Measurements from ENCODE around the gene TPRN.

GRCh38 chr9:137243626-137244485 is 43.3 kb upstream of the TPRN start:
- peak; percentile 27; the same call in 1 of the 2 replicates for TF ChIP-seq YY1 (IDR thresholded peaks at IDR 0.05; ENCODE audit: low read depth)
- no peak for TF ChIP-seq CREB1 (IDR thresholded peaks at IDR 0.05; ENCODE audit: low read depth)
- TF ChIP-seq TEAD4 (IDR thresholded peaks at IDR 0.05), result no peak
- no peak for TF ChIP-seq RAD21 (IDR thresholded peaks at IDR 0.05; ENCODE audit: low read depth)
- no peak for TF ChIP-seq MAX (IDR thresholded peaks at IDR 0.05)
- TF ChIP-seq, protein P1, sequence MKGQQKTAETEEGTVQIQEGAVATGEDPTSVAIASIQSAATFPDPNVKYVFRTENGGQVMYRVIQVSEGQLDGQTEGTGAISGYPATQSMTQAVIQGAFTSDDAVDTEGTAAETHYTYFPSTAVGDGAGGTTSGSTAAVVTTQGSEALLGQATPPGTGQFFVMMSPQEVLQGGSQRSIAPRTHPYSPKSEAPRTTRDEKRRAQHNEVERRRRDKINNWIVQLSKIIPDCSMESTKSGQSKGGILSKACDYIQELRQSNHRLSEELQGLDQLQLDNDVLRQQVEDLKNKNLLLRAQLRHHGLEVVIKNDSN (IDR thresholded peaks at IDR 0.05), result no peak
